K562 (cell line): ENCODE measurements around the gene EIF3K.

Source experiments
- EP300 ChIP-seq: IDR thresholded peaks from 2 replicates; pipeline ENCODE4 v1.6.1; 2012; ENCODE audit warnings: low read length, improper control_type of control experiment
- EZH2 ChIP-seq: IDR thresholded peaks from 2 replicates; pipeline ENCODE4 v1.6.1; 2012; ENCODE audit warnings: low read depth, mild to moderate bottlenecking, inconsistent platforms, low read length, borderline replicate concordance
- FOXM1 ChIP-seq, 2 experiments: fragments of 450-650 bp in 1 of 2; sonication (generic) in 1 of 2; formaldehyde crosslinking in 1 of 2; IDR thresholded peaks; 2 replicates each; pipeline versions ENCODE4 v1.6.1 to v1.9.0; 2017 to 2022; ENCODE audit warnings: low read depth in 2 of 2, mild to moderate bottlenecking in 2 of 2, missing genetic modification reagents in 1 of 2, moderate library complexity in 1 of 2
- HDAC1 ChIP-seq, 2 experiments: fragments of 450-650 bp; IDR thresholded peaks; 2 replicates each; pipeline ENCODE4 v1.6.1; 2016 to 2017; ENCODE audit warnings: inconsistent platforms in 1 of 2, mild to moderate bottlenecking in 1 of 2, moderate library complexity in 1 of 2
- KDM4B ChIP-seq, 2 experiments: fragments of 450-650 bp in 1 of 2; sonication (generic) in 1 of 2; IDR thresholded peaks; 2 replicates each; pipeline ENCODE4 v1.6.1; 2016 to 2017; ENCODE audit warnings: borderline replicate concordance in 2 of 2, antibody characterized with exemption in 1 of 2, low read depth in 1 of 2, mild to moderate bottlenecking in 1 of 2
- SREBF1 ChIP-seq: fragments of 150-350 bp; IDR thresholded peaks from 2 replicates; pipeline ENCODE4 v1.6.1; 2014; ENCODE audit warnings: antibody characterized with exemption, low read depth, low read length, borderline replicate concordance
- ZBTB7A ChIP-seq: IDR thresholded peaks from 2 replicates; pipeline ENCODE4 v1.6.1; 2011; ENCODE audit warnings: low read depth, mild to moderate bottlenecking, low read length, moderate library complexity, borderline replicate concordance; ENCODE audit not compliant: control insufficient read depth
- ZC3H4 ChIP-seq: sonication (generic); formaldehyde crosslinking; IDR thresholded peaks from 2 replicates; pipeline ENCODE4 v1.9.0; 2021; ENCODE audit warnings: missing genetic modification reagents, borderline replicate concordance
- TF ChIP-seq, protein P1 (sequence below), 2 experiments: fragments of 450-650 bp in 1 of 2; sonication (generic) in 1 of 2; formaldehyde crosslinking in 1 of 2; IDR thresholded peaks in 1 of 2; conservative IDR thresholded peaks in 1 of 2; 2 replicates each; pipeline versions ENCODE4 v1.6.1 to v1.8.1; 2016 to 2023; ENCODE audit warnings: mild to moderate bottlenecking in 2 of 2, moderate library complexity in 2 of 2, inconsistent platforms in 1 of 2, missing genetic modification reagents in 1 of 2
- TF ChIP-seq, protein P2 (sequence below), 2 experiments: fragments of 450-650 bp; IDR thresholded peaks; 2 replicates each; pipeline ENCODE4 v1.6.1; 2016; ENCODE audit warnings: mild to moderate bottlenecking in 2 of 2, borderline replicate concordance in 1 of 2, low read depth in 1 of 2, moderate library complexity in 1 of 2
- TF ChIP-seq, protein P3 (sequence below), 3 experiments: IDR thresholded peaks in 2 of 3; conservative IDR thresholded peaks in 1 of 3; 2 replicates each; pipeline ENCODE4 v1.5.1; 2011 to 2012; ENCODE audit warnings: low read length in 3 of 3, mild to moderate bottlenecking in 3 of 3, control low read depth in 2 of 3, improper control_type of control experiment in 1 of 3, inconsistent platforms in 1 of 3, low read depth in 1 of 3, mixed read lengths in 1 of 3, moderate library complexity in 1 of 3; ENCODE audit not compliant: insufficient read depth in 2 of 3

DNA sequence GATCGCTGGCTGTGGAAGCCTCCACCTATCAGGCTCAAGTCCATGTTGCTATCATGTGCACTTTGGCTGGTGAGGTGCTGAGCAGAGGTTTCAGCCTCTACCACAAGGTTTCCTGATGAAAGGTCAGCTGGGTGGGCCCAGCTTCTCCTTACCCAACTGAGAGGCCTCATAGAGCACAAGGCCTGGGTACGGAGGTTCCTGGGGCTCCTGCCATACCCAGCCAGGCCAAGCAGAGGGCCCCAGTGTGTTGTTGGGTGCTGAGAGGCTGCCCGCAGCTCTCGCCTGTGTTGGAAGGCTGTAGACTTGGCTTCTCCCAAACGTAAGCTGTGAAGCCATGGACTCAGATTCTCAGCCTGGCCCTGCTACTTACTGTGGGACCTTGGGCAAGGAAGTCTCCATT lies 56.6 kb downstream of the EIF3K start:
- TF ChIP-seq, protein P1, sequence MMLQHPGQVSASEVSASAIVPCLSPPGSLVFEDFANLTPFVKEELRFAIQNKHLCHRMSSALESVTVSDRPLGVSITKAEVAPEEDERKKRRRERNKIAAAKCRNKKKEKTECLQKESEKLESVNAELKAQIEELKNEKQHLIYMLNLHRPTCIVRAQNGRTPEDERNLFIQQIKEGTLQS (IDR thresholded peaks at IDR 0.05) = no peak
- TF ChIP-seq, protein P1 (CRISPR knock-in tag; conservative IDR thresholded peaks at IDR 0.05) = no peak
- TF ChIP-seq EZH2 (no peak), ZC3H4 (CRISPR knock-in tag) (no peak), FOXM1 (IDR thresholded peaks at IDR 0.05; ENCODE audit: low read depth) (no peak), FOXM1 (CRISPR knock-in tag; IDR thresholded peaks at IDR 0.05; ENCODE audit: low read depth) (no peak), ZBTB7A (0 out of 2 replicates have a peak, but pooled peaks have one; percentile 14), EP300 (no peak), SREBF1 (no peak), KDM4B (IDR thresholded peaks at IDR 0.05; ENCODE audit: borderline replicate concordance in 2 of 2, low read depth in 1 of 2) (no peak), HDAC1 (IDR thresholded peaks at IDR 0.05) (no peak)
- TF ChIP-seq, protein P2, sequence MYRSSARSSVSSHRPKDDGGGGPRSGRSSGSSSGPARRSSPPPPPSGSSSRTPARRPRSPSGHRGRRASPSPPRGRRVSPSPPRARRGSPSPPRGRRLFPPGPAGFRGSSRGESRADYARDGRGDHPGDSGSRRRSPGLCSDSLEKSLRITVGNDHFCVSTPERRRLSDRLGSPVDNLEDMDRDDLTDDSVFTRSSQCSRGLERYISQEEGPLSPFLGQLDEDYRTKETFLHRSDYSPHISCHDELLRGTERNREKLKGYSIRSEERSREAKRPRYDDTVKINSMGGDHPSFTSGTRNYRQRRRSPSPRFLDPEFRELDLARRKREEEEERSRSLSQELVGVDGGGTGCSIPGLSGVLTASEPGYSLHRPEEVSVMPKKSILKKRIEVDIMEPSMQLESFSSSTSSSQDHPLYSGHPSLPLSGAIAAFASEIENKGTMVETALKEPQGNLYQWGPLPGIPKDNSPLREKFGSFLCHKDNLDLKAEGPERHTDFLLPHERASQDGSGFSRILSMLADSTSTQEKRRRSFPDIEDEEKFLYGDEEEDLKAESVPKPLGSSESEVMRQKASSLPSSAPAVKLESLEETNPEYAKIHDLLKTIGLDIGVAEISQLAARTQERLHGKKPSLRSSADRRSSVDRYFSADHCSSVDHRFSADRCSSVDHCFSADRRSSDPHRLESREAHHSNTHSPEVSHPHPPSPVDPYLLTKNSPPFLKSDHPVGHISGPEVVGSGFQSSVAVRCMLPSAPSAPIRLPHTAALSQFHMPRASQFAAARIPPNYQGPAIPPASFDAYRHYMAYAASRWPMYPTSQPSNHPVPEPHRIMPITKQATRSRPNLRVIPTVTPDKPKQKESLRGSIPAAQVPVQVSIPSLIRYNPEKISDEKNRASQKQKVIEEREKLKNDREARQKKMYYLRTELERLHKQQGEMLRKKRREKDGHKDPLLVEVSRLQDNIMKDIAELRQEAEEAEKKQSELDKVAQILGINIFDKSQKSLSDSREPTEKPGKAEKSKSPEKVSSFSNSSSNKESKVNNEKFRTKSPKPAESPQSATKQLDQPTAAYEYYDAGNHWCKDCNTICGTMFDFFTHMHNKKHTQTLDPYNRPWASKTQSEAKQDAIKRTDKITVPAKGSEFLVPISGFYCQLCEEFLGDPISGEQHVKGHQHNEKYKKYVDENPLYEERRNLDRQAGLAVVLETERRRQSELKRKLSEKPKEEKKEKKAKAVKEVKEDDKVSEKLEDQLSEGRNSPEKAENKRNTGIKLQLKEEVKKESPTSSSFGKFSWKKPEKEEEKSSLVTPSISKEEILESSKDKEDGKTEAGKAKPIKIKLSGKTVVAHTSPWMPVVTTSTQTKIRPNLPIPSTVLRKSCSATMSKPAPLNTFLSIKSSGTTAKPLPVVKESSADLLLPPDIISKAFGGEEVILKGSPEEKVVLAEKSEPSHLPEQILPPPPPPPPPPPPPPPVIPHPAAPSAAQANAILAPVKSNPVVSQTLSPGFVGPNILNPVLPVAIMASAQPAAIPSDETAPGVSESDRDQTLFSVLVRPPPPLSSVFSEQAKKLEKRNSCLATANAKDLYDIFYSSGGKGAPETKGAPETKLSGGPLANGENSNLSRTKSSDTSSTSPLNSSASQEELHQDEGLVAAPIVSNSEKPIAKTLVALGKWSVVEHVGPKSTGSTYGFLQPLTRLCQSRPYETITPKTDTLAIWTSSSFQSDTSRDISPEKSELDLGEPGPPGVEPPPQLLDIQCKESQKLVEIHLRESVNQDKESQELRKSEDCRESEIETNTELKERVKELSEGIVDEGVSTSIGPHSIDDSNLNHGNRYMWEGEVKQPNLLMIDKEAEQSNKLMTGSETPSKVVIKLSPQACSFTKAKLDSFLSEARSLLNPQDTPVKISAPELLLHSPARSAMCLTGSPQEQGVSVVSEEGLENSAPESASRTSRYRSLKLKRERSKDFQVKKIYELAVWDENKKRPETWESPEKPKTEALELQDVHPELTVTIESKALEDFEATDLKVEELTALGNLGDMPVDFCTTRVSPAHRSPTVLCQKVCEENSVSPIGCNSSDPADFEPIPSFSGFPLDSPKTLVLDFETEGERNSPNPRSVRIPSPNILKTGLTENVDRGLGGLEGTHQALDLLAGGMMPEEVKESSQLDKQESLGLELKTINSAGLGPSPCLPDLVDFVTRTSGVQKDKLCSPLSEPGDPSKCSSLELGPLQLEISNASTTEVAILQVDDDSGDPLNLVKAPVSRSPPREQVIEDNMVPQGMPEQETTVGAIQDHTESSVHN (IDR thresholded peaks at IDR 0.05; ENCODE audit: borderline replicate concordance in 1 of 2, low read depth in 1 of 2) = no peak
- TF ChIP-seq, protein P3, sequence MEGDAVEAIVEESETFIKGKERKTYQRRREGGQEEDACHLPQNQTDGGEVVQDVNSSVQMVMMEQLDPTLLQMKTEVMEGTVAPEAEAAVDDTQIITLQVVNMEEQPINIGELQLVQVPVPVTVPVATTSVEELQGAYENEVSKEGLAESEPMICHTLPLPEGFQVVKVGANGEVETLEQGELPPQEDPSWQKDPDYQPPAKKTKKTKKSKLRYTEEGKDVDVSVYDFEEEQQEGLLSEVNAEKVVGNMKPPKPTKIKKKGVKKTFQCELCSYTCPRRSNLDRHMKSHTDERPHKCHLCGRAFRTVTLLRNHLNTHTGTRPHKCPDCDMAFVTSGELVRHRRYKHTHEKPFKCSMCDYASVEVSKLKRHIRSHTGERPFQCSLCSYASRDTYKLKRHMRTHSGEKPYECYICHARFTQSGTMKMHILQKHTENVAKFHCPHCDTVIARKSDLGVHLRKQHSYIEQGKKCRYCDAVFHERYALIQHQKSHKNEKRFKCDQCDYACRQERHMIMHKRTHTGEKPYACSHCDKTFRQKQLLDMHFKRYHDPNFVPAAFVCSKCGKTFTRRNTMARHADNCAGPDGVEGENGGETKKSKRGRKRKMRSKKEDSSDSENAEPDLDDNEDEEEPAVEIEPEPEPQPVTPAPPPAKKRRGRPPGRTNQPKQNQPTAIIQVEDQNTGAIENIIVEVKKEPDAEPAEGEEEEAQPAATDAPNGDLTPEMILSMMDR (IDR thresholded peaks at IDR 0.05 in 2 of 3, conservative IDR thresholded peaks at IDR 0.05 in 1 of 3; ENCODE audit: insufficient read depth in 2 of 3, low read depth in 1 of 3, low read length in 3 of 3) = peak; percentile 31 to 49 (median 43); a peak in 4 of 6 replicates
